Tibial artery (tissue), 4 donors: ENCODE measurements around the gene KRT25.
A peak's percentile ranks its signal among the peaks of the same experiment; 100 is the strongest.

Source experiments
- DNase-seq, 2 donors: peaks; one replicate each; pipeline ENCODE4 v3.0.0-alpha.2; 2019
- H3K27ac ChIP-seq, 2 donors: fragments of 200-600 bp; sonication (generic) in 1 of 2; 1 replicate in 1 of 2; 2 replicates in 1 of 2; pipeline ENCODE4 v1.5.1; 2018 to 2019; ENCODE audit warnings: mild to moderate bottlenecking in 1 of 2
- H3K27me3 ChIP-seq, 2 donors: fragments of 200-600 bp; sonication (generic) in 1 of 2; one replicate each; pipeline versions ENCODE4 v1.5.1 to v1.6.0; 2016 to 2019
- H3K36me3 ChIP-seq, 3 donors: fragments of 200-600 bp; sonication (generic) in 2 of 3; one replicate each; pipeline ENCODE4 v1.5.1; 2016 to 2019; ENCODE audit warnings: mild to moderate bottlenecking in 2 of 3
- H3K4me1 ChIP-seq, 4 donors: fragments of 200-600 bp; sonication (generic) in 2 of 4; 1 replicate in 3 of 4; 2 replicates in 1 of 4; pipeline ENCODE4 v1.5.1; 2016 to 2019
- H3K4me3 ChIP-seq, 2 donors: fragments of 200-600 bp; sonication (generic) in 1 of 2; 1 replicate in 1 of 2; 2 replicates in 1 of 2; pipeline ENCODE4 v1.5.1; 2018 to 2019; ENCODE audit warnings: mild to moderate bottlenecking in 2 of 2
- H3K9me3 ChIP-seq, 3 donors: fragments of 200-600 bp; sonication (generic) in 1 of 3; one replicate each; pipeline ENCODE4 v1.5.1; 2016 to 2019
- CTCF ChIP-seq, 2 experiments: fragments of 200-600 bp in 1 of 2; fragments of 450-650 bp in 1 of 2; IDR thresholded peaks; one replicate each; pipeline ENCODE4 v1.5.1; 2017 to 2019; ENCODE audit warnings: antibody characterized with exemption in 2 of 2, mild to moderate bottlenecking in 1 of 2, moderate library complexity in 1 of 2
- intact Hi-C: fragments of 100-400 bp; cut with DNase I; formaldehyde crosslinking; loops from one replicate; pipeline ENCODE4 v1.15.0; 2023; ENCODE audit warnings: low total_unique reads

The KRT25 gene

GRCh38 chr17:40735016-40735415 is 20.1 kb downstream of the KRT25 start:
- Histone ChIP-seq H3K36me3 (no peaks in the 10 kb centered on the region), H3K9me3 (no peaks in the 10 kb centered on the region), H3K27me3 (peaks cover 0 to 13% of the 10 kb centered on the region in 2 donors), H3K4me3 (no peak overlapping the region), H3K4me1 (no peaks in the 10 kb centered on the region), H3K27ac (no peak overlapping the region)
- DNase-seq, result no peak
- TF ChIP-seq CTCF (IDR thresholded peaks at IDR 0.05), result no peak
- intact Hi-C loops, result no loop called here

GRCh38 chr17:40734018-40734417 is 21.1 kb downstream of the KRT25 start:
- Histone ChIP-seq H3K27me3 (peaks cover 0 to 13% of the 10 kb centered on the region in 2 donors), H3K27ac (no peak overlapping the region), H3K4me1 (no peaks in the 10 kb centered on the region), H3K9me3 (no peaks in the 10 kb centered on the region), H3K36me3 (no peaks in the 10 kb centered on the region), H3K4me3 (no peak overlapping the region)
- intact Hi-C loops, result no loop called here
- TF ChIP-seq CTCF (IDR thresholded peaks at IDR 0.05), result no peak
- DNase-seq, result no peak

- Histone ChIP-seq H3K36me3 (no peaks in the 10 kb centered on the region), H3K4me1 (no peaks in the 10 kb centered on the region), H3K27ac (no peak overlapping the region), H3K4me3 (no peak overlapping the region), H3K9me3 (no peaks in the 10 kb centered on the region), H3K27me3 (peaks cover 0 to 12% of the 10 kb centered on the region in 2 donors)
- DNase-seq, result no peak
- intact Hi-C loops, result no loop called here
- TF ChIP-seq CTCF (IDR thresholded peaks at IDR 0.05), result no peak
Observed at GRCh38 chr17:40730970-40731369, 24.2 kb downstream of the KRT25 start.

GRCh38 chr17:40727447-40728231 is 27.5 kb downstream of the KRT25 start:
- Histone ChIP-seq H3K9me3 (no peaks in the 10 kb centered on the region), H3K27ac (no peak overlapping the region), H3K27me3 (peaks cover 0 to 12% of the 10 kb centered on the region in 2 donors), H3K4me1 (no peaks in the 10 kb centered on the region), H3K36me3 (no peaks in the 10 kb centered on the region), H3K4me3 (no peak overlapping the region)
- intact Hi-C loops, result no loop called here
- no peak for TF ChIP-seq CTCF (IDR thresholded peaks at IDR 0.05)
- no peak for DNase-seq

- Histone ChIP-seq H3K9me3 (no peaks in the 10 kb centered on the region), H3K27me3 (peaks cover 0 to 12% of the 10 kb centered on the region in 2 donors), H3K4me1 (no peaks in the 10 kb centered on the region), H3K36me3 (no peaks in the 10 kb centered on the region), H3K27ac (no peak overlapping the region), H3K4me3 (no peak overlapping the region)
- intact Hi-C loops, result no loop called here
- no peak for DNase-seq
- peak in 1 of 2 experiments; percentile 9 for TF ChIP-seq CTCF (IDR thresholded peaks at IDR 0.05)
Observed at GRCh38 chr17:40726919-40727318, 28.2 kb downstream of the KRT25 start.
